HepG2 (cell line): ENCODE data around the gene SERPINA6. TPM values are rescaled to one million over a fixed set of nuclear protein-coding genes. Genes with fewer than 3 reads are reported as not detected.
A peak's percentile ranks its signal among the peaks of the same experiment; 100 is the strongest.

Experiments
- ATAC-seq: fragments of 200-7000 bp; cut with Tn5 transposase; 3 replicates; pipeline ENCODE4 v1.9.1; 2020; ENCODE audit warnings: mild to moderate bottlenecking, moderate library complexity
- BruUV-seq: library from RNA; stranded (reverse); fragments of 400-500 nt; replicated peaks from 2 replicates; lab custom pipeline; 2021; lab: Mats Ljungman, UMichigan
- CTCF ChIA-PET: fragments of 300-600 bp; formaldehyde crosslinking; extraction: SDS; loops from one replicate; lab custom pipeline; 2021; ENCODE audit warnings: low total read pairs, inconsistent platforms, low intra/inter-chr PET ratio; lab: Yijun Ruan, JAX
- POLR2A ChIA-PET: fragments of 350-600 bp; sonication (Branson Sonifier 250); formaldehyde crosslinking; loops from one replicate; lab custom pipeline; 2020; ENCODE audit warnings: antibody characterized with exemption, inconsistent platforms; lab: Yijun Ruan, JAX
- DNase-seq: peaks from one replicate; pipeline ENCODE4 v3.0.0-alpha.2; 2015; ENCODE audit warnings: low spot score
- FAIRE-seq: peaks from 3 replicates; lab custom pipeline; 2011; peaks lifted over from hg19 to GRCh38; lab: Jason Lieb, UNC
- H2AFZ ChIP-seq: one replicate; pipeline ENCODE4 v1.6.1; 2011; ENCODE audit warnings: low read length, inconsistent platforms
- H3K27ac ChIP-seq: fragments of 300-600 bp; 3 replicates; pipeline ENCODE4 v1.8.0; 2011; ENCODE audit warnings: mixed run types, mild to moderate bottlenecking, mixed read lengths, low read length, inconsistent platforms; ENCODE audit not compliant: insufficient read depth; ENCODE audit errors: extremely low read length
- H3K27me3 ChIP-seq, 2 experiments: fragments of 200-600 bp in 1 of 2; 2 replicates in 1 of 2; 3 replicates in 1 of 2; pipeline versions ENCODE4 v1.6.0 to v1.8.0; 2011; ENCODE audit warnings: low read length in 2 of 2, mild to moderate bottlenecking in 2 of 2, moderate library complexity in 2 of 2, inconsistent platforms in 1 of 2; ENCODE audit not compliant: insufficient read depth in 2 of 2, control insufficient read depth in 1 of 2
- H3K36me3 ChIP-seq, 2 experiments: fragments of 200-600 bp in 1 of 2; replicated peaks in 1 of 2; 2 replicates in 1 of 2; 3 replicates in 1 of 2; pipeline versions ENCODE4 v1.5.1 to v1.8.0; 2011; ENCODE audit warnings: low read length in 2 of 2, inconsistent platforms in 1 of 2; ENCODE audit not compliant: insufficient read depth in 2 of 2, control insufficient read depth in 1 of 2
- H3K4me1 ChIP-seq: 2 replicates; pipeline ENCODE4 v1.5.1; 2012; ENCODE audit warnings: low read length, inconsistent platforms; ENCODE audit not compliant: insufficient read depth
- H3K4me2 ChIP-seq: 2 replicates; pipeline ENCODE4 v1.6.0; 2011; ENCODE audit warnings: low read depth, low read length, inconsistent platforms
- H3K4me3 ChIP-seq, 3 experiments: fragments of 200-600 bp in 1 of 3; sonication (generic), shearing (Covaris generic) in 1 of 3; replicated peaks in 1 of 3; 2 replicates each; pipeline ENCODE4 v1.5.1; 2011 to 2016; ENCODE audit warnings: low read length in 3 of 3, inconsistent platforms in 2 of 3, low read depth in 2 of 3, mild to moderate bottlenecking in 2 of 3, control low read depth in 1 of 3, mixed read lengths in 1 of 3; ENCODE audit not compliant: insufficient read depth in 1 of 3
- H3K79me2 ChIP-seq: one replicate; pipeline ENCODE4 v1.6.1; 2011; ENCODE audit warnings: low read length, inconsistent platforms; ENCODE audit not compliant: insufficient read depth
- H3K9ac ChIP-seq: 2 replicates; pipeline ENCODE4 v1.6.0; 2011; ENCODE audit warnings: mild to moderate bottlenecking, low read depth, low read length, inconsistent platforms; ENCODE audit not compliant: insufficient read depth
- H3K9me3 ChIP-seq: 2 replicates; pipeline ENCODE4 v1.5.1; 2012; ENCODE audit warnings: mild to moderate bottlenecking, low read length
- H4K20me1 ChIP-seq: 2 replicates; pipeline ENCODE4 v1.6.0; 2011; ENCODE audit warnings: inconsistent platforms, mild to moderate bottlenecking, low read length, moderate library complexity; ENCODE audit not compliant: insufficient read depth
- FOXA3 ChIP-seq: IDR thresholded peaks from 2 replicates; pipeline ENCODE4 v1.6.1; 2016; ENCODE audit warnings: missing genetic modification reagents, missing compliant biosample characterization
- IKZF5 ChIP-seq: IDR thresholded peaks from 2 replicates; pipeline ENCODE4 v1.6.1; 2018; ENCODE audit warnings: missing genetic modification reagents, mild to moderate bottlenecking, missing compliant biosample characterization
- MIER2 ChIP-seq: IDR thresholded peaks from 2 replicates; pipeline ENCODE4 v1.6.1; 2016; ENCODE audit warnings: missing biosample characterization, missing genetic modification reagents
- NFIC ChIP-seq: IDR thresholded peaks from 2 replicates; pipeline ENCODE4 v1.6.1; 2012; ENCODE audit warnings: mild to moderate bottlenecking, low read length, inconsistent platforms
- PAX8 ChIP-seq: sonication (generic); formaldehyde crosslinking; IDR thresholded peaks from 2 replicates; pipeline ENCODE4 v1.8.0; 2022; ENCODE audit warnings: mild to moderate bottlenecking, missing genetic modification reagents, borderline replicate concordance
- PBX3 ChIP-seq: sonication (generic); formaldehyde crosslinking; IDR thresholded peaks from 2 replicates; pipeline ENCODE4 v1.8.1; 2023; ENCODE audit warnings: missing genetic modification reagents, inconsistent platforms, borderline replicate concordance
- POLR2A ChIP-seq, 2 experiments: IDR thresholded peaks; 2 replicates each; pipeline ENCODE4 v1.6.1; 2011; ENCODE audit warnings: low read depth in 2 of 2, low read length in 2 of 2, mild to moderate bottlenecking in 1 of 2, moderate library complexity in 1 of 2; ENCODE audit not compliant: insufficient read depth in 1 of 2
- RBAK ChIP-seq: sonication (generic); formaldehyde crosslinking; IDR thresholded peaks from 2 replicates; pipeline ENCODE4 v1.5.1; 2020; ENCODE audit warnings: mild to moderate bottlenecking, missing genetic modification reagents
- RCOR2 ChIP-seq: IDR thresholded peaks from 2 replicates; pipeline ENCODE4 v1.6.1; 2016; ENCODE audit warnings: missing biosample characterization, missing genetic modification reagents
- SP2 ChIP-seq: sonication (generic); formaldehyde crosslinking; IDR thresholded peaks from 2 replicates; pipeline ENCODE4 v1.5.1; 2020; ENCODE audit warnings: mild to moderate bottlenecking, missing genetic modification reagents
- ZIK1 ChIP-seq: sonication (generic); formaldehyde crosslinking; IDR thresholded peaks from 2 replicates; pipeline ENCODE4 v1.5.0; 2020; ENCODE audit warnings: mild to moderate bottlenecking, low read depth, missing genetic modification reagents, borderline replicate concordance
- ZNF256 ChIP-seq: sonication (generic); formaldehyde crosslinking; conservative IDR thresholded peaks from 2 replicates; pipeline ENCODE4 v1.4.0; 2020; ENCODE audit warnings: missing genetic modification reagents
- ZNF292 ChIP-seq: sonication (generic); formaldehyde crosslinking; IDR thresholded peaks from 2 replicates; pipeline ENCODE4 v1.8.1; 2022; ENCODE audit warnings: mild to moderate bottlenecking, low read depth, missing genetic modification reagents, borderline replicate concordance
- ZNF550 ChIP-seq: sonication (generic); formaldehyde crosslinking; IDR thresholded peaks from 2 replicates; pipeline ENCODE4 v1.4.0; 2020; ENCODE audit warnings: mild to moderate bottlenecking, missing genetic modification reagents, borderline replicate concordance
- ZNF574 ChIP-seq: sonication (generic); formaldehyde crosslinking; IDR thresholded peaks from 2 replicates; pipeline ENCODE4 v1.4.0; 2020; ENCODE audit warnings: missing genetic modification reagents
- ZNF639 ChIP-seq: conservative IDR thresholded peaks from 2 replicates; pipeline ENCODE4 v1.6.1; 2018; ENCODE audit warnings: missing genetic modification reagents
- ZNF737 ChIP-seq: sonication (generic); formaldehyde crosslinking; IDR thresholded peaks from 2 replicates; pipeline ENCODE4 v1.5.0; 2020; ENCODE audit warnings: missing genetic modification reagents, mild to moderate bottlenecking, borderline replicate concordance
- WGBS: methylation state at CpG from one replicate; pipeline ENCODE4 v1.1.6; 2017; ENCODE audit warnings: low lambda C conversion rate; 5-methylcytosine and 5-hydroxymethylcytosine counted together
- in situ Hi-C: cut with HindIII; loops from 2 replicates; pipeline ENCODE4 v1.10.0; 2017; ENCODE audit warnings: low pct_unique_long_range_greater_than_20kb; ENCODE audit not compliant: extremely low pct_ligation_motif_present
- intact Hi-C: fragments of 100-400 bp; cut with micrococcal nuclease; formaldehyde crosslinking; loops from one replicate; pipeline ENCODE4 v1.10.0; 2022; ENCODE audit not compliant: unreplicated experiment
- polyA plus RNA-seq, 8 experiments: library from polyadenylated mRNA; depleted of rRNA in 3 of 8; stranded (reverse) in 7 of 8; unstranded in 1 of 8; fragments of >200 nt; fragmentation: Illumina TruSeq in 4 of 8; extraction: Trizol in 4 of 8; gene quantifications; 2 replicates each; pipeline versions ENCODE4 v1.2.1 to v1.2.3, GENCODE V29; 2011 to 2016; ENCODE audit warnings: low read depth in 4 of 8, missing spikeins in 1 of 8, mixed read lengths in 1 of 8; ENCODE audit not compliant: insufficient read depth in 1 of 8
- total RNA-seq, 5 experiments: library from RNA; depleted of rRNA; stranded (reverse); fragments of >200 nt; fragmentation: Illumina TruSeq; extraction: Trizol; gene quantifications; 2 replicates each; pipeline ENCODE4 v1.2.3, GENCODE V29; 2016; ENCODE audit warnings: low read depth in 1 of 5

SERPINA6 gene
- total and polyA plus RNA-seq, 2 of the 13 experiments (the other 11 are each of a cell fraction or from before 2014, with no cell fraction given) = 260 to 333 TPM

- Histone ChIP-seq H3K27me3 (no peaks in the 10 kb centered on the region), H3K27ac (peak overlapping the region; percentile 87), H2AFZ (peak overlapping the region; percentile 7), H3K4me3 (peak overlapping the region; percentile 61 to 87 (median 67)), H3K4me2 (peak overlapping the region; percentile 83), H3K36me3 (no peaks in the 10 kb centered on the region; a peak in 1 of 5 replicates), H3K79me2 (peaks cover 75% of the 10 kb centered on the region), H4K20me1 (peaks cover 6% of the 10 kb centered on the region; the same call in 1 of the 2 replicates), H3K9me3 (no peaks in the 10 kb centered on the region), H3K9ac (peak overlapping the region; percentile 70), H3K4me1 (peaks cover 81% of the 10 kb centered on the region)
- in situ Hi-C loops = no loop called here
- ATAC-seq (peak; percentile 77), DNase-seq (peak; percentile 89), FAIRE-seq (peak; percentile 86)
- CTCF ChIA-PET = no interaction called here
- POLR2A ChIA-PET = interaction anchor here (0.9 to 4.8 kb wide), 12 partner anchors 11 to 295 kb away, joined by 3 to 19 read pairs (median 6); partner anchors contain the start of genes SERPINA1 and SERPINA10
- WGBS = 4% methylated on average over 5 of the region's 5 CpGs
- intact Hi-C loops = loop anchor here (2.0 to 5.0 kb wide), 2 partner anchors 37 to 57 kb away; no protein-coding TSS in a partner anchor
- BruUV-seq = no TSS peak
- 0 out of 2 replicates have a peak, but pooled peaks have one; percentile 44 for TF ChIP-seq SP2 (CRISPR knock-in tag)
- TF ChIP-seq ZNF550 (CRISPR knock-in tag) = no peak
- TF ChIP-seq RBAK = no peak
- TF ChIP-seq IKZF5 (CRISPR knock-in tag) = peak; percentile 59; the same call in 1 of the 2 replicates
- no peak for TF ChIP-seq MIER2 (CRISPR knock-in tag)
- TF ChIP-seq ZNF292 = peak; percentile 77; the same call in 1 of the 2 replicates
- TF ChIP-seq FOXA3 (CRISPR knock-in tag) = peak; percentile 85
- no peak for TF ChIP-seq RCOR2
- TF ChIP-seq ZNF574 (CRISPR knock-in tag) = peak; percentile 48; the same call in 1 of the 2 replicates
- no peak for TF ChIP-seq ZNF639 (CRISPR knock-in tag)
- TF ChIP-seq ZIK1 (CRISPR knock-in tag) = no peak
- TF ChIP-seq ZNF256 = no peak
- no peak for TF ChIP-seq ZNF737 (CRISPR knock-in tag)
- TF ChIP-seq PAX8 (CRISPR knock-in tag) = no peak
- TF ChIP-seq PBX3 = no peak
- no peak for TF ChIP-seq NFIC
- TF ChIP-seq POLR2A (IDR thresholded peaks at IDR 0.05; ENCODE audit: insufficient read depth in 1 of 2, low read depth in 2 of 2, low read length in 2 of 2) = peak in 1 of 2 experiments; percentile 57
Observed at GRCh38 chr14:94320243-94320642, 2.9 kb downstream of the SERPINA6 start.
